ENCODE measurements around the gene YWHAH. TPM values are rescaled to one million over a fixed set of nuclear protein-coding genes. Genes with fewer than 3 reads are reported as not detected.
A peak's percentile ranks its signal among the peaks of the same experiment; 100 is the strongest.

The YWHAH gene
- total RNA-seq (100 to 1,000 TPM in 1 of 6 donors, 10 to 100 TPM in 5; 40.2 to 106 (median 48.0) TPM), polyA plus RNA-seq (10 to 100 TPM; 41.3 to 62.2 TPM)

DNA sequence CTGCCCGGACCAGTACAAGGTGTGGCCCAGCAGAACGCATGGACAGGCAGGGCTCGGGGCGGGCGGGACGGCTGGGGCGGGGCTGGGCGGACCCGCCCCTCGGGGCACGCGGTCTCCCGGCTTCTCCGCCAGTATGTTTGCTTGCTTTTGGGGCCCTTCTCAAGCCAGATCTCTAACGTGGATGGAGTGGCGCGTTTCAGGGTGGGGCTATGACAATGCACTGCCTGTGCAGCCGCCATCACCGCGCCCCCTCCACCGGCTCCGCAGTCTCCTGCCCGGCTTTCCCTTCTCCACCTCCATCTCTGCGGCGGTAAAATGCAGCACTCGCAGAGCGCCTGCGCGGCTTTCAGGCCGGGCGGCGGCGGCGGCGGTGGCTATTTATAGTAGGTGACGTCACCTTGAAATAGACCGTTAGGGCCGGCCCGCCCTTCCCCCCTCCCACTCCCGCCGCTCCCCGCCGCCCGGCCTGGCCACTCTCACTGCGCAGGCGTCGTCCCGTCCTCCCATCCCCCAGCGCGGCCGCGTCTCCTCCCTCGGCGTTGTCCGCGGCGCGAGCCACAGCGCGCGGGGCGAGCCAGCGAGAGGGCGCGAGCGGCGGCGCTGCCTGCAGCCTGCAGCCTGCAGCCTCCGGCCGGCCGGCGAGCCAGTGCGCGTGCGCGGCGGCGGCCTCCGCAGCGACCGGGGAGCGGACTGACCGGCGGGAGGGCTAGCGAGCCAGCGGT, at the start of gene YWHAH:
Gene YWHAH, plus strand, starts transcription at position 558 of the 722 bp plus-strand sequence. CDS start 199 bp downstream, outside the sequence.
- intact Hi-C loops (cut with DNase I): no loop called here
- Histone ChIP-seq H3K27me3 (no peaks in the 10 kb centered on the region), H3K9me3 (no peaks in the 10 kb centered on the region), H3K27ac (peak within 1 kb of the TSS; percentile 83 to 94 (median 91)), H3K4me3 (peak within 1 kb of the TSS; percentile 83 to 97 (median 89)), H3K36me3 (no peaks in the 10 kb centered on the region), H3K4me1 (peaks cover 11 to 21% (median 17%) of the 10 kb centered on the region in 3 donors)
- TF ChIP-seq, protein P1, sequence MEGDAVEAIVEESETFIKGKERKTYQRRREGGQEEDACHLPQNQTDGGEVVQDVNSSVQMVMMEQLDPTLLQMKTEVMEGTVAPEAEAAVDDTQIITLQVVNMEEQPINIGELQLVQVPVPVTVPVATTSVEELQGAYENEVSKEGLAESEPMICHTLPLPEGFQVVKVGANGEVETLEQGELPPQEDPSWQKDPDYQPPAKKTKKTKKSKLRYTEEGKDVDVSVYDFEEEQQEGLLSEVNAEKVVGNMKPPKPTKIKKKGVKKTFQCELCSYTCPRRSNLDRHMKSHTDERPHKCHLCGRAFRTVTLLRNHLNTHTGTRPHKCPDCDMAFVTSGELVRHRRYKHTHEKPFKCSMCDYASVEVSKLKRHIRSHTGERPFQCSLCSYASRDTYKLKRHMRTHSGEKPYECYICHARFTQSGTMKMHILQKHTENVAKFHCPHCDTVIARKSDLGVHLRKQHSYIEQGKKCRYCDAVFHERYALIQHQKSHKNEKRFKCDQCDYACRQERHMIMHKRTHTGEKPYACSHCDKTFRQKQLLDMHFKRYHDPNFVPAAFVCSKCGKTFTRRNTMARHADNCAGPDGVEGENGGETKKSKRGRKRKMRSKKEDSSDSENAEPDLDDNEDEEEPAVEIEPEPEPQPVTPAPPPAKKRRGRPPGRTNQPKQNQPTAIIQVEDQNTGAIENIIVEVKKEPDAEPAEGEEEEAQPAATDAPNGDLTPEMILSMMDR (IDR thresholded peaks at IDR 0.05): no peak
- ATAC-seq: peak; percentile 83 to 89 (median 86)
- peak; percentile 95 to 99 (median 98) for DNase-seq
- FAIRE-seq: no peak
- 0 to 1% methylated on average over 55 to 86 of the region's 86 CpGs for WGBS, 2 donors

- H3K4me3 ChIP-seq: no peak overlapping the region
- H3K36me3 ChIP-seq: peaks cover 0 to 6% (median 0%) of the 10 kb centered on the region in 3 donors
- H3K4me1 ChIP-seq: no peaks in the 10 kb centered on the region
- no peak for FAIRE-seq
- no peaks in the 10 kb centered on the region for H3K27me3 ChIP-seq
- H3K9me3 ChIP-seq: no peaks in the 10 kb centered on the region
- TF ChIP-seq, protein P1 (IDR thresholded peaks at IDR 0.05): no peak
- ATAC-seq: no peak
- DNase-seq: no peak
- H3K27ac ChIP-seq: no peak overlapping the region
- intact Hi-C loops (cut with DNase I): no loop called here
- WGBS, 2 donors: 95 to 98% methylated on average over 2 of the region's 2 CpGs
These were observed 48.8 kb upstream of the YWHAH start for GRCh38 chr22:31895411-31896123.

DNA sequence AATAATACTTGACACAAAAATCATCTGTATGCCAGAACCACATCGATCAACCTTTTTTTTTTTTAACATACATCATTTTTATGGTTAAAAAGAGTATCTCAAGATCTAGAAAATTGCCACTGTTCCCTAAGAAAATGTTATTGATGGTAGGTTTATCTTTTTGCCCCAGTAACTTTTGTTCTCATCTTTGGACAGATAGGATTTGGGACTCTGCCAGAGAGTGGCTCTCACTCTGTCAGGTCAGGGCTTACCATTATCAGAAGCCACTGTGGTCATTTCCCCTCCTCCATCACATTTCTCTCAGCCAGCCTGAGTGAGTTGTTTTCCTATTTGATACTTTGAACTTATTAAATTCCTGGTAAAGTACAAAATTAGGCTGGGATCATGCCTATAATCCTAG, 47.9 kb upstream of the YWHAH start:
- no peak for FAIRE-seq
- Histone ChIP-seq H3K4me3 (no peak overlapping the region), H3K27ac (no peak overlapping the region), H3K9me3 (no peaks in the 10 kb centered on the region), H3K36me3 (peaks cover 0 to 6% (median 0%) of the 10 kb centered on the region in 3 donors), H3K4me1 (no peaks in the 10 kb centered on the region), H3K27me3 (no peaks in the 10 kb centered on the region)
- TF ChIP-seq, protein P1 (IDR thresholded peaks at IDR 0.05): no peak
- WGBS, 2 donors: 88 to 95% methylated on average over 1 of the region's 1 CpG
- intact Hi-C loops (cut with DNase I): no loop called here
- no peak for ATAC-seq
- DNase-seq: no peak

- H3K27ac ChIP-seq: no peak overlapping the region
- DNase-seq (no peak), ATAC-seq (no peak), FAIRE-seq (no peak)
- 76 to 78% methylated on average over 16 of the region's 16 CpGs for WGBS, 2 donors
- no peak overlapping the region for H3K4me3 ChIP-seq
- intact Hi-C loops (cut with DNase I): no loop called here
- H3K27me3 ChIP-seq: no peaks in the 10 kb centered on the region
- peaks cover 0 to 6% (median 0%) of the 10 kb centered on the region in 3 donors for H3K36me3 ChIP-seq
- H3K9me3 ChIP-seq: no peaks in the 10 kb centered on the region
- H3K4me1 ChIP-seq: no peaks in the 10 kb centered on the region
- TF ChIP-seq, protein P1 (IDR thresholded peaks at IDR 0.05): no peak
These were observed 46.2 kb upstream of the YWHAH start for GRCh38 chr22:31897842-31898805.
